WERI-Rb-1 (cell line): ENCODE measurements around the gene GPX7.
"Not testable (repeated sequence)": the region's sequence is repeated elsewhere in the genome, so short reads cannot be mapped to it uniquely, and the experiment has no call there.

Source experiments
- DNase-seq: peaks from one replicate; pipeline ENCODE4 v3.0.0-alpha.2; 2020
- H3K27ac ChIP-seq: fragments of 250-450 bp; sonication (Bioruptor Pico); 2 replicates; pipeline ENCODE4 v1.5.1; 2020; ENCODE audit warnings: mild to moderate bottlenecking, moderate library complexity
- H3K27me3 ChIP-seq: fragments of 250-450 bp; sonication (Bioruptor Pico); 2 replicates; pipeline ENCODE4 v1.5.1; 2021; ENCODE audit warnings: mild to moderate bottlenecking, low read depth, moderate library complexity; ENCODE audit not compliant: insufficient read depth, severe bottlenecking
- H3K36me3 ChIP-seq: fragments of 250-450 bp; sonication (Bioruptor Pico); 2 replicates; pipeline ENCODE4 v1.5.1; 2020; ENCODE audit warnings: mild to moderate bottlenecking, moderate library complexity
- H3K4me3 ChIP-seq: 2 replicates; pipeline ENCODE4 v1.5.1; 2011; ENCODE audit warnings: low read depth, mild to moderate bottlenecking, control low read depth, low read length
- H3K9me3 ChIP-seq: fragments of 250-450 bp; sonication (Bioruptor Pico); 2 replicates; pipeline ENCODE4 v1.5.1; 2021; ENCODE audit warnings: mild to moderate bottlenecking, moderate library complexity; ENCODE audit not compliant: severe bottlenecking
- TF ChIP-seq, protein P1 (sequence below): IDR thresholded peaks from 2 replicates; pipeline ENCODE4 v1.5.1; 2011; ENCODE audit warnings: low read depth, mild to moderate bottlenecking, control low read depth, inconsistent platforms, low read length

The GPX7 gene

DNA sequence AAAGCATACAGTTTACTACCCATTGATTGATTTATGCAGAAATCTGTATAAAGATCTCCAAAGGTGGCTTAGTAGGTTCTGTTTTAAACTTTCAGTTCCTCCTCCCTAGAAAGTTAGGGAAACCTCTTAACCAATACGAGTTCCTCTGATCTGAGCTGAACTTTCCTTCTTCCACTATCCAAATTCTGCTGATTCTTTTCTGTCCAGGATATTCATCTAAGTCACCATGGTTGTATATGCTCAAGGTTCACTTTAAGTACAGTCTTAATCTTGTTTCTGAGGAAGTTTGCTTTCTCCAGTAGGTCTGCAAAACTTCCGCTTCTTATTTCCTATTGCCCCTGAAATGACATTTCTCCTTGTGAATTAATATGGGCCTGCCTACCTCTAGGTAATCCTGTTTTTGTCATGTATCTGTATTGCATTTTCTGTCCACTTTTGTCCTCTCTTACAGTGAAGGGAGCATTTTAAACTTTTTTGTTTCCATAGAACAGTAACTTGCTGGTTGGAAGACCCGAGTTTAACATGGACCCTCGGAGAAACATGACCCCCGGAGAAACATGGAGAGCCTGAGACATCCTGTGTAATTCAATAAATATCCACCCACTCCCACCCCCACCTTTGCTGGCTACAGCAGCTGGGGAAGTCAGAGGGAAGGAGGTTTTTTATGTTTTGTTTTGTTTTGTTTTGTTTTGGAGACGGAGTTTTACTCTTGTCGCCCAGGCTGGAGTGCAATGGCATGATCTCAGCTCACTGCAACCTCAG lies 32.5 kb upstream of the GPX7 start:
- DNase-seq: no peak
- Histone ChIP-seq H3K27me3 (no peaks in the 10 kb centered on the region), H3K36me3 (no peaks in the 10 kb centered on the region), H3K27ac (no peak overlapping the region), H3K9me3 (no peaks in the 10 kb centered on the region), H3K4me3 (no peak overlapping the region)
- TF ChIP-seq, protein P1, sequence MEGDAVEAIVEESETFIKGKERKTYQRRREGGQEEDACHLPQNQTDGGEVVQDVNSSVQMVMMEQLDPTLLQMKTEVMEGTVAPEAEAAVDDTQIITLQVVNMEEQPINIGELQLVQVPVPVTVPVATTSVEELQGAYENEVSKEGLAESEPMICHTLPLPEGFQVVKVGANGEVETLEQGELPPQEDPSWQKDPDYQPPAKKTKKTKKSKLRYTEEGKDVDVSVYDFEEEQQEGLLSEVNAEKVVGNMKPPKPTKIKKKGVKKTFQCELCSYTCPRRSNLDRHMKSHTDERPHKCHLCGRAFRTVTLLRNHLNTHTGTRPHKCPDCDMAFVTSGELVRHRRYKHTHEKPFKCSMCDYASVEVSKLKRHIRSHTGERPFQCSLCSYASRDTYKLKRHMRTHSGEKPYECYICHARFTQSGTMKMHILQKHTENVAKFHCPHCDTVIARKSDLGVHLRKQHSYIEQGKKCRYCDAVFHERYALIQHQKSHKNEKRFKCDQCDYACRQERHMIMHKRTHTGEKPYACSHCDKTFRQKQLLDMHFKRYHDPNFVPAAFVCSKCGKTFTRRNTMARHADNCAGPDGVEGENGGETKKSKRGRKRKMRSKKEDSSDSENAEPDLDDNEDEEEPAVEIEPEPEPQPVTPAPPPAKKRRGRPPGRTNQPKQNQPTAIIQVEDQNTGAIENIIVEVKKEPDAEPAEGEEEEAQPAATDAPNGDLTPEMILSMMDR: no peak

DNA sequence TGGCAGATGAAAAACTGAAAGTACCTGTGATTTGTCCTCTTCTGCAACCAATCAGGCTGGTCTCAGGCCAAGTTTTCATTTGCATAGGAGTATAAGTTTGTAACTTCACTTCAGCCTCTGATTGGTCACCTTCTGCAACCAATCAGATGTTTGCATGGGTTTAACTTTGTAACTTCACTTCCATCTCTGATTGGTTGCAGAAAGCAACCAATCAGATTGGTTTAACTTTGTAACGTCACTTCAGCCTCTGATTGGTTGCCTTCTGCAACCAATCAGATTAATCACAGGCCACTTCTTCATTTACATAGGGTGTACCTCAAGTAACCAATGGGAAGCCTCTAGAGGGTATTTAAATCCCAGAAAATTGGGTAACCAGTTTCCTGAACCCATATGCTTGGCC lies 30.4 kb upstream of the GPX7 start:
- TF ChIP-seq, protein P1: no peak
- H3K9me3 ChIP-seq: no peaks in the 10 kb centered on the region
- H3K27ac ChIP-seq: no peak overlapping the region
- H3K36me3 ChIP-seq: no peaks in the 10 kb centered on the region
- no peak for DNase-seq
- no peak overlapping the region for H3K4me3 ChIP-seq
- no peaks in the 10 kb centered on the region for H3K27me3 ChIP-seq

DNA sequence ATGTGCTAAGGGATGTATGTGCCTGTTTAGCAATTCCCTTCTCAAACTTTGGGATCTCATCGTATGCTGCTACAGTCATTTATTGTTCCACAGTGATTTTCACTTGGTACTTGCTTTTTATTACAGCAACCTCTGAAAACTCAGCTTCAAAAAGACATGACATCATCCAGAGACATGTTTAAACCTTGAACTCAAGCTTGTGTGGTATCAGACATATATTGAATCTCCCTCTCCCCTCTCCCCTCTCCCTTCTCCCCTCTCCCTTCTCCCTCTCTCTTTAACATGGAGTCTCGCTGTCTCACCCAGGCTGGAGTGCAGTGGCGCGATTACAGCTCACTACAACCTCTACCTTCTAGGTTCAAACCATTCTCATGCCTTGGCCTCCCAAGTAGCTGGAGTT lies 29.8 kb upstream of the GPX7 start:
- Histone ChIP-seq H3K9me3 (no peaks in the 10 kb centered on the region), H3K4me3 (no peak overlapping the region), H3K27ac (no peak overlapping the region), H3K36me3 (no peaks in the 10 kb centered on the region), H3K27me3 (no peaks in the 10 kb centered on the region)
- TF ChIP-seq, protein P1: no peak
- no peak for DNase-seq

DNA sequence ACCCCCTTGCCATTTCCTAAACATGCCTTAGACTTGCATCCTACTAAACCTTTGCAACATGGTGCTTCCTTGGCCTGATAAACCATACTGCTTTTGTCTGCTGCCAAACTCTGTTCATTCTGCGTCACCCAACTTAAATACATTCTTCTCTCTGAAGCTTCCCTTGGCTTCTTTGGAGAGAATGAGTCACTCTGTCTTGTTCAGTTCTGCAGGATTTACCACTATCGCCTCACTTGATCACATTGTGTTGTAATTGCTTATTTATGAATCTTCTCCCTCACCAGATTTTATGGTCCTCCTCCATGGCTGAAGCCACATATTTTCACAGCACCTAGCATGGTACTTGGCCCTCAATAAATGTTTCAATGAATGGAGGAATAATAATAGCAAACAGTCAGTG lies 27.6 kb upstream of the GPX7 start:
- no peak for DNase-seq
- Histone ChIP-seq H3K27ac (no peak overlapping the region), H3K36me3 (no peaks in the 10 kb centered on the region), H3K27me3 (no peaks in the 10 kb centered on the region), H3K4me3 (no peak overlapping the region), H3K9me3 (no peaks in the 10 kb centered on the region)
- TF ChIP-seq, protein P1: no peak

DNA sequence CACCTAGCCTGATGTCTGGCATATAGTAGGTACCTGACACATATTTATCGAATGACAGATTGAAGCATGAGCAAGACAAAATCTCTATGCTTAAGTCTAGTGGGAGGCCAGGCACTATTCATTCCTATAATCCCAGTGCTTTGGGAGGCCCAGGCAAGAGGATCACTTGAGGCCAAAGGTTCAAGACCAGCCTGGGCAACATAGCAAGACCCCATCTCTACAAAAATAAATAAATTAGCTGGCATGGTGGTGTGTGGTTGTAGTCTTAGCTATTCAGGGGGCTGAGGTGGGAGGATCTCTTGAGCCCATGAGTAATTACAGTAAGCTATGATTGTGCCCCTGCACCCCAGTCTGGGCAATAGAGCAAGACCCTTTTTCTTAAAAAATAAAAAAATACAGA lies 26.1 kb upstream of the GPX7 start:
- Histone ChIP-seq H3K36me3 (no peaks in the 10 kb centered on the region), H3K27me3 (no peaks in the 10 kb centered on the region), H3K9me3 (no peaks in the 10 kb centered on the region), H3K27ac (no peak overlapping the region), H3K4me3 (no peak overlapping the region)
- TF ChIP-seq, protein P1: no peak
- DNase-seq: no peak

DNA sequence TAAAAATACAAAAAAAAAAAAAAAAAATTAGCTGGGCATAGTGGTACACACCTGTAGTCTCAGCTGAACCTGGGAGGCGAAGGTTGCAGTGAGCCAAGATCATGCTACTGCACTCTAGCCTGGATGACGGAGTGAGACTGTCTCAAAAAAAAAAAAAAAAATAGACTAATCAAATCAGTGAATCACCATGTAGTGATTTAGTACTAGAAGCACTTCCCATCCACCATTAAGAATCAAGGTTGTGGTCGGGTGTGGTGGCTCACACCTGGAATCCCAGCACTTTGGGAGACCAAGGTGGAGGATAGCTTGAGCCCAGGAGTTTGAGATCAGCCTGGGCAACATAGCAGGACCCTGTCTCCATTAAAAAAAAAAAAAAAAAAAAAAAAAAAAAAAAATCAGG lies 24.1 kb upstream of the GPX7 start:
- DNase-seq, H3K27ac ChIP-seq, H3K9me3 ChIP-seq, H3K4me3 ChIP-seq, H3K36me3 ChIP-seq, H3K27me3 ChIP-seq: not testable (repeated sequence)
